Measurements from ENCODE around the gene SALL3.
"Not testable (repeated sequence)": the region's sequence is repeated elsewhere in the genome, so short reads cannot be mapped to it uniquely, and the experiment has no call there.

SALL3 gene

DNA sequence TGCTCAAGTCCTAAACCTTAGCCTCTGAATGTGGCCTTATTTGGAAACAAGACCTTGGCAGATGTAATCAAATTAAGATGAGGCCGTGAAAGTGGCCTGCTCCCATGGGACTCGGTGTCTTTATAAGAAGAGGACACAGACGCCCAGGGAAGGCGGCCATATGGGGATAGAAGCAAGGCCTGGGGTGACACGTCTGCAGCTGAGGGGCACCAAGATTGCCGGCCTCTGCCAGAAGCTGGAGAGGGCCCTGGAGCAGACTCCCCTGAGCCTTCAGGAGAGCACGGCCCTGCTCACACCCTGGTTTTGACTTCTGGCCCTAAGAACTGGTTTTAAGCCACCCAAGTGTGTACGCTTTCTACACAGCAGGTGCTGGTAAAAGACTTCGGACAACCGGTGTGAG lies 29.2 kb upstream of the SALL3 start:
- no peaks in the 10 kb centered on the region for H3K4me1 Mint-ChIP-seq
- peaks cover 4% of the 10 kb centered on the region for H3K9me3 Mint-ChIP-seq
- ATAC-seq (no peak), DNase-seq (ENCODE audit: low spot score in 2 of 2) (no peak)
- H3K27ac Mint-ChIP-seq: no peak overlapping the region
- no peaks in the 10 kb centered on the region for H3K36me3 Mint-ChIP-seq
- H3K4me3 Mint-ChIP-seq: no peak overlapping the region

DNA sequence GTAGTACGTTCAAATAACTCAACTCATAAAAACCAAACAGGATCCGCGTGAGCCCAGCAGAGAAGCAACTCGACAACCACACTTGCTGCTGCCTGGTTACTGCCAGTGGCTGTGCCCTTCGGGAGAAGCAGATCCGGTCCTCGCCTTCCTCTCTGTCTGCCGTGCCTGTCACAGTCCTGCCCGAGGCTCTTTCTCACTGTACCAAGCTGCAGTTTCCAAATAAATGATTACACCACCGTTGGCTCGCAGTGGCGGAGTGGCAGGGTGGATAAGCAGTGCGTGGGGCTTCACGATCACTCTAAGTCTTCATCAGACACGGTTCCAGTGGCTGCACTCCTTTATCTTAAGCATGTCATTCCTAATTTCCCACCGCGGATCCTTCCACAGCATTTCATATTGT lies 26.1 kb upstream of the SALL3 start:
- Mint-ChIP-seq H3K27ac (no peak overlapping the region), H3K36me3 (no peaks in the 10 kb centered on the region), H3K4me3 (no peak overlapping the region), H3K4me1 (no peaks in the 10 kb centered on the region), H3K9me3 (peaks cover 4% of the 10 kb centered on the region)
- ATAC-seq (no peak), DNase-seq (ENCODE audit: low spot score in 2 of 2) (no peak)

DNA sequence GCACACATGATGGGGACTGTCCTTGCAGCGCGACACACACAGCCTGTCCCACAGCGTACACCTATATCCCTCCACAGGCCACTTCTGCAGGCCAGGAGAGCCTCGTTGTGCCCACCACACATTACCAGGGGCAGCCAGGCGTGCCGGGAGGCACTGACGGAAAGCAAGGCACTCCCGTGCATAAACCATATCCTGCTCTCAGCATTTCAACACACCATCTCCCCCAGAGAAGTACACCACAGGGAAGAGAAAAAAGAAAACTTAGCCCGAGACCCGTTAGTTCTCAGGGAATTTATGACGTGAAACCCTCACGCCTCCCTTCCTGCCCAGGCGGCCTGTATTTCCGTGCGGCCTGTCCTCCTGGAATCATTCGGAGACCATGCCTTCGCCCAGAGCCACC lies 24.6 kb upstream of the SALL3 start:
- Mint-ChIP-seq H3K4me1 (no peaks in the 10 kb centered on the region), H3K27ac (no peak overlapping the region), H3K9me3 (peaks cover 4% of the 10 kb centered on the region), H3K4me3 (no peak overlapping the region), H3K36me3 (no peaks in the 10 kb centered on the region)
- DNase-seq (ENCODE audit: low spot score in 2 of 2) (no peak), ATAC-seq (no peak)

DNA sequence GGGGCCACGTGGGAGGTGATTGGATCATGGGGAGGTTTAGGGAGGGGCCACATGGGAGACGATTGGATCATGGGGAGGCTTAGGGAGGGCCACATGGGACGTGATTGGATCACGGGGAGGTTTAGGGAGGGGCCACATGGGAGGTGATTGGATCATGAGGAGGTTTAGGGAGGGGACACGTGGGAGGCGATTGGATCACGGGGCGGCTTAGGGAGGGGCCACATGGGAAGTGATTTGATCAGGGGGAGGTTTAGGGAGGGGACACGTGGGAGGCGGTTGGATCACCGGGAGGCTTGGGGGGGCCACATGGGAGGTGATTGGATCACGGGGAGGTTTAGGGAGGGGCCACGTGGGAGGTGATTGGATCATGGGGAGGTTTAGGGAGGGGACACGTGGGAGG lies 22.5 kb upstream of the SALL3 start:
- Mint-ChIP-seq H3K4me1 (no peaks in the 10 kb centered on the region), H3K36me3 (no peaks in the 10 kb centered on the region), H3K27ac (no peak overlapping the region), H3K9me3 (peaks cover 4% of the 10 kb centered on the region), H3K4me3 (no peak overlapping the region)
- DNase-seq (ENCODE audit: low spot score in 2 of 2): no peak
- ATAC-seq: no peak

DNA sequence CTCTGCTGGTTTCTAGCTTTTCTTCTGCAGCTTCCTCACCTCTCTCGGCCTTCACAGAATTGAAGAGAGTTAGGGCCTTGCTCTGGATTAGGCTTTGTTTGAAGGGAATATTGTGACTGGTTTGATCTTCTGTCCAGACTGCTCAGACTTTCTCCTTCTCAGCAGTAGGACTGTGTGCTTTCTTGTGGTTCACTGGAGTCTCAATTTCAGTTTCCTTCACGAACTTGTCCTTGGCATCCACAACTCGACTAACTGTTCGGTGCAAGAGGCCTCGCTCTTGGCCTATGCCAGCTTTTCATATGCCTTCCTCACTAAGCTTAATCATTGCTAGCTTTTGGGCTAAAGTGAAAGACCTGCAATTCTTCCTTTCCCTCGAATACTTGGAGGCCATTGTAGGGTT lies 18.9 kb upstream of the SALL3 start:
- Mint-ChIP-seq H3K4me1 (no peaks in the 10 kb centered on the region), H3K36me3 (no peaks in the 10 kb centered on the region), H3K27ac (no peak overlapping the region), H3K9me3 (peaks cover 17% of the 10 kb centered on the region), H3K4me3 (no peak overlapping the region)
- ATAC-seq (no peak), DNase-seq (ENCODE audit: low spot score in 2 of 2) (no peak)

DNA sequence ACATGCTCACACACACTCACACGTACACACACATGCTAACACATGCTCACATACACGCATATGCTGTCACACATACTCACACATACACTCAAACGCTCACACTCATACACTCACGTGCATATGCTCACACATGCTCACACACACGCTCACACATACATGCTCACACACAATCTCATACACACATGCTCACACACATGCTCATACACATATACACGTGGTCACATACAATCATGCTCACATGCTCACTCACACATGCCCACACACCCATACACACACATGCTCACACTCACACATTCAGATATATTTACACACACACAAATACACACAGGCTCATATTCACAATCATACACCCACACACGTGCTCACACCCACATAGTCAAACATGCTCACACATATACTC lies 17.5 kb upstream of the SALL3 start:
- Mint-ChIP-seq H3K4me1 (no peaks in the 10 kb centered on the region), H3K36me3 (no peaks in the 10 kb centered on the region), H3K4me3 (no peak overlapping the region), H3K27ac (no peak overlapping the region), H3K9me3 (peaks cover 17% of the 10 kb centered on the region)
- DNase-seq (ENCODE audit: low spot score in 2 of 2) (no peak), ATAC-seq (no peak)

DNA sequence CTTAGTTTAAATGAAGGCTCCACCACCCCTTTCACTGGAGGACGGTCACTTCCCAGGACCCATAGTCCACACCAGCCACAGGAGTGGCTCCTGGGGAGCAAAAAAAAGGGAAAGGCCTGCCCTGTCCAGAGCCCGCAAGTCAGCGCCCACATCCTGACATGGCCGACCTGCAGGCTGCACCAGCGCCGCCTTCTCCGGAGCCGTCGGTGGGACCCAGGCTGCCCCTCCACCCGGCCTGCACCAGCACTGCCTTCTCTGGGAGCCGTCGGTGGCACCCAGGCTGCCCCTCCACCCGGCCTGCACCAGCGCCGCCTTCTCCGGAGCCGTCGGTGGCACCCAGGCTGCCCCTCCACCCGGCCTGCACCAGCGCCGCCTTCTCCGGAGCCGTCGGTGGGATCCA lies 14.9 kb upstream of the SALL3 start:
- not testable (repeated sequence) for H3K27ac Mint-ChIP-seq; H3K36me3 Mint-ChIP-seq; H3K4me1 Mint-ChIP-seq; ATAC-seq; H3K4me3 Mint-ChIP-seq; DNase-seq (ENCODE audit: low spot score in 2 of 2)
- H3K9me3 Mint-ChIP-seq: peaks cover 17% of the 10 kb centered on the region

DNA sequence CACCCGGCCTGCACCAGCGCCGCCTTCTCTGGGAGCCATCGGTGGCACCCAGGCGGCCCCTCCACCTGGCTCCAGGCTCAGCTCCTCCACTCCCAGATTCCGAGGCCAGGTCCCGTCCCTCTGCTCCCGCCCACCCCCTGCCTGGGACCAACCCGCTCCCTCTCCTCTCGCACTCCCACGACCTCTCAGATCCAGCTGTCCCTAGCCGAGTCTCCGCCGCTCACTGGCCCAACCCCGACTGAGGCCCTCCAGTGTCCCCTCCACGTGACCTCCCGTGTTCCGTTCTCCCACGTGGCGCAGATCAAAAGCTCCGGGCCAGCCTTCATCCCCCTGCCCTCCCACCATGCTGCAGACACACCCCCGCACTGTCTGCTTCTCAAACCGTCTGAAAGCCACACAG lies 14.4 kb upstream of the SALL3 start:
- DNase-seq (ENCODE audit: low spot score in 2 of 2) (no peak), ATAC-seq (no peak)
- Mint-ChIP-seq H3K9me3 (peaks cover 17% of the 10 kb centered on the region), H3K4me3 (no peak overlapping the region), H3K27ac (no peak overlapping the region), H3K36me3 (no peaks in the 10 kb centered on the region), H3K4me1 (no peaks in the 10 kb centered on the region)

DNA sequence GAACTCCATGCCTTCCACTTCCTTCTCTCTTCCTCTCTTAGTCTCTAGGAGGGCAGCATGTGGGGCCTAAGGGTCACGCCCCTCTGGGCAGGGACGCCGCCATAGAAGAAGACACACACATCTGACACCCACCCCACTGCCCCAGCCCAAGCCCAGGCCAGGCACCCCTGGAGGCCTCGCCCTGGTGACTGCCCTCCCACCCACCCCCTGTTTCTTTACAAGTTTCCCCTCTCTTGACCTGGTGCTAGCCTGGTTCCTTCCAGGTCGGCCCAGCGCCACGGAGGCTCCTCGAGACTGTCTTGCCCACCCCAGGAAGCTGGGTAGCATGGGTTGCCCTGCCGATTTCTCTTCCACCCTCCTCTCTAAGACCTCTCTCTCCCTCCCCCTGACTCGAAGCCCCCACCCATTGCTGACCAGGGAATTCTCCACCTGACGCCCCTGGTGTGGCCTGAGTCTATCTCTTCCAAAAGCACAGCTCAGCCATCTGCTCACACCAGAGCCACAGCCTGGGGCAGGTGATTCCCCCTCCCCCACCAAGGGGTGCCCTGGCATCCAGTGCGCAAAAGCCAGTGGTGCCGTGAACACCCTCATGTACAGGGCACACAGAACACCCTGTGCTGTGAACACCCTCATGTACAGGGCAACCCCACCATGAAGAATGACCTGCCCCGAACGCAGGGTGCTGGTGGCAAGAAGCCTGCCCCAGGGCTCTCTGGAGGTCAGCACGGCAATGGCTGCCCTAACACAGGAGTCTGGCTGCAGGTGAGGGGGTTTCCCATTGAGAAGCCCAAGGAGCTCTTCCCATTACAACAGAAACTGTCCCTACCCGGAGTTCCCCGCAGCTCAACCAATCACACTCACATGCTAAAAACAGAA lies 13.5 kb upstream of the SALL3 start:
- no peak overlapping the region for H3K4me3 Mint-ChIP-seq
- no peak for ATAC-seq
- H3K36me3 Mint-ChIP-seq: no peaks in the 10 kb centered on the region
- no peak for DNase-seq (ENCODE audit: low spot score in 2 of 2)
- no peaks in the 10 kb centered on the region for H3K4me1 Mint-ChIP-seq
- no peak overlapping the region for H3K27ac Mint-ChIP-seq
- H3K9me3 Mint-ChIP-seq: peaks cover 17% of the 10 kb centered on the region

DNA sequence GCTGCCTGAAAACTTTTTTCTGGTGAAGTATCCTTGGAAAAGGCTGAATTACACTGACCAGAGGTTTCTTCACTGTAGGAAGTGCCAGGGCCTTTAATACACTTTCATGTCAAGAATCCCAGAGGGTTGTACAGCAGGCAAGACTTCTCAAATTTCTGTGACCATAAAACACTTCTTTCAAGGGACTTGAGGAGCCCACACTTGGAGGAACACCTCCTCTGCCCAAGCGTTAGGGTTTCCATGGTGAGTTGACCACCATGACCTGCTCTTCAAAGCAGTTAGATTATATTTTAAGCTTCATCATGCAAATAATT lies 12.9 kb upstream of the SALL3 start:
- ATAC-seq (no peak), DNase-seq (ENCODE audit: low spot score in 2 of 2) (no peak)
- Mint-ChIP-seq H3K36me3 (no peaks in the 10 kb centered on the region), H3K27ac (no peak overlapping the region), H3K9me3 (peaks cover 17% of the 10 kb centered on the region), H3K4me3 (no peak overlapping the region), H3K4me1 (no peaks in the 10 kb centered on the region)

DNA sequence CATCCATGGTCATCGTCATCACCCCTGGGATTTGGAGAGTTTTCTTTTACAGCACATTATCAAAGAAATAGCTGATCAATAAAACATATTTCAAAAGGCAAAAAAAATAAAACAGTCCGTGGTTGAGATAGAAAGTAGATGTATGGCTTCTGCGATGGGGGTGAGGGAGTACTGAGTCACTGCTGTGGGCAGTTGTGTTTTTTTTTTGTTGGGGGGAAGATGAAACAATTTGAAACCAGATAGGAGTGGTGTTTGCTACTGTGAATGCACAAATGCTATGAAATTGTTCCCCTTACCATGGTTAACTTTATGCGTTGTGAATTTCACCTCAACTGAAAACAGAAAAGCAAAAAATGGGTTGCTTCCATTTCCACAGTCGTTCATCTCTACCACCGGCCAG lies 11.9 kb upstream of the SALL3 start:
- H3K27ac Mint-ChIP-seq: no peak overlapping the region
- no peaks in the 10 kb centered on the region for H3K4me1 Mint-ChIP-seq
- H3K4me3 Mint-ChIP-seq: no peak overlapping the region
- DNase-seq (ENCODE audit: low spot score in 2 of 2) (no peak), ATAC-seq (no peak)
- H3K36me3 Mint-ChIP-seq: no peaks in the 10 kb centered on the region
- peaks cover 7% of the 10 kb centered on the region for H3K9me3 Mint-ChIP-seq

DNA sequence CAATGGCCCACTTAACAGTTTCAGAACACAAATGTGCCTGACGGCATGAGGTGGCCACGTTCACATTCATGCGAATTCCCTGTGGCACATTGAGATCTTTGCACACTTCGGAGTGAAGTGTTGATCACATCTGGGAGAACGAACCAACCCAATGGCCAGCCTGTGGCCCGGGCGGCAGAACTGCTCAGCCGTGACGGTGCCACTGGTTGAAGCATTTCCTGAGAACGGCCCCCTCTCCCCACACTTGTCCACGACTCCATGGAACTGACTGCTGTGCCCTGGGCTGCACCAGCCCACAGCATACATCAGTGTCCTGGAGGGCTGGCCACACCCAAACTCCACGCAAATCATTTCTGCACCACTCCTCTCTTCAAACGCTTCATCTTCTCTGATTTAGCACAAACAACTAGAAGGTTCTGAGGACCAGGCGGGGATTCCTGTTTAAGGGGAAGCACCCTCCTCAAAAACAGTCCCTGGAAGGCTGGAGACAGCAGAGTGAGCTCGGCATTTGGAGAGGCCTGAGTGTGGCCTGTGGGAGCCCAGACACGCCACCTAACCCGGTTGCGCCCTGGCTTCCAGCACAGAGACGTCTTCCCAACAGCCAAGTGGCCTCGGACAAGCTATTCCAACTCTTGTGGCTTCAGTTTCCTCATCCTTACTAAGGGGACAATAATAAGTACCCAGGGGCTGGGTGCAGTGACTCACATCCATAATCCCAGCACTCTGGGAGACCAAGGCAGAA lies 9.9 kb upstream of the SALL3 start:
- ATAC-seq (no peak), DNase-seq (ENCODE audit: low spot score in 2 of 2) (no peak)
- no peaks in the 10 kb centered on the region for H3K36me3 Mint-ChIP-seq
- H3K4me1 Mint-ChIP-seq: no peaks in the 10 kb centered on the region
- no peak overlapping the region for H3K4me3 Mint-ChIP-seq
- no peaks in the 10 kb centered on the region for H3K9me3 Mint-ChIP-seq
- no peak overlapping the region for H3K27ac Mint-ChIP-seq

DNA sequence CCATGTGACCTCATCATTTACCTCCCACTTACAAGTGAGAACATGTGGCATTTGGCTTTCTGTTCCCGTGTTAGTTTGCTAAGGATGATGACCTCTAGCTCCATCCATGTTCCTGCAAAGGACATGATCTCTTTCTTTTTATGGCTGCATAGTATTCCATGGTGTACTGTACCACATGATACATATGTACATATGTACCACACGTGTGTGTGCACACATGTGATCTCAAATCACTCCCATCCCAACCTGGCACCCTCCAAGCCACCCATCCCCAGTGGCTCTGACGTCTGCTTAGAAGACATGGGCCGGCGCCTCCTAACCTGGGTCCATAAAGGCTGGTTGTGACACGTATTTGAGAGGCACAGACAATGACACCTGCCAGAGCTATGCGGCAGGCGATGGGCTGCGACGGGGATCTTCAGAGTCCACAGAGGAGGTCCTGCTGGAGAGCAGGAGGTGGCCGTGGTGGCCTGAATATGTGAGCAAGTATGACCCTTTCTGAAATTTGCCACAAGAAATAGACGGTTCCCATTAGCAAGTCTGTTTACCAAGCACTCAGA lies 8.8 kb upstream of the SALL3 start:
- no peaks in the 10 kb centered on the region for H3K36me3 Mint-ChIP-seq
- H3K27ac Mint-ChIP-seq: no peak overlapping the region
- DNase-seq (ENCODE audit: low spot score in 2 of 2) (no peak), ATAC-seq (no peak)
- no peaks in the 10 kb centered on the region for H3K4me1 Mint-ChIP-seq
- H3K4me3 Mint-ChIP-seq: no peak overlapping the region
- H3K9me3 Mint-ChIP-seq: no peaks in the 10 kb centered on the region

DNA sequence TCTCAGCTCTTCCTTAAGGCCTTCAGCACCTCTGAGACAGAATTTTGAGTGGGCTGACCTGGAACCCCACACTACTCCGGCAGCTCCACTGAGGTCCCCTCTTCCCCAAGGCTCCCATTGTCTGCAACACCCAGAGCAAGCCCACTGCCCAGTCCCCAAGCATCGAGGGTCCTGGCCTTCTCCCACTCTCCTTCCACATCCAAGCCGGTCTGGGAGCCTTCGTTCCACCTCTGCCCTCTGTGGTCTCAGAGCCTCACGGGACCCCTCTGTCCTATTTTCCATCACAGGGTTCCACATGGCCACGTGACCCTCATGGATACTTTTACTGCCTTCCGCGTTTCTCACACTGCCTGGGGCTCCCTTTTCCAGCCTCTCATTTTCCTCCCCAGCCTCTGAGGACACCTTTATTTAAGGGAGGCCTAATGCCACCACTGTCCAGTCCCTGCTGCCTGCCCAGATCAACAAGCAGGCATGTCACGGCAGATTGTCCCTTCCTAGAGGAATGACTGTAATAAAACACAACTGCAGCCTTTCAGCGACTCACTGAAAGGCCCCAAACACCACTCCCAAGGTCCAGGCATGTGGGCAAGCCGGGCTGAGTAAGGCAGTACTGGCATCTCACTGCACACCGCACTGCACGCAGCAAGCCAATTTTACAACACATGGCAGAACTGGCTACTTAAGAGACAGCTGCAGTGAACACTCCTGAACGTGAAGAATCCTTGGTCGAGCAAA lies 7.9 kb upstream of the SALL3 start:
- Mint-ChIP-seq H3K4me1 (no peaks in the 10 kb centered on the region), H3K9me3 (no peaks in the 10 kb centered on the region), H3K4me3 (no peak overlapping the region), H3K36me3 (no peaks in the 10 kb centered on the region), H3K27ac (no peak overlapping the region)
- ATAC-seq (no peak), DNase-seq (ENCODE audit: low spot score in 2 of 2) (no peak)

DNA sequence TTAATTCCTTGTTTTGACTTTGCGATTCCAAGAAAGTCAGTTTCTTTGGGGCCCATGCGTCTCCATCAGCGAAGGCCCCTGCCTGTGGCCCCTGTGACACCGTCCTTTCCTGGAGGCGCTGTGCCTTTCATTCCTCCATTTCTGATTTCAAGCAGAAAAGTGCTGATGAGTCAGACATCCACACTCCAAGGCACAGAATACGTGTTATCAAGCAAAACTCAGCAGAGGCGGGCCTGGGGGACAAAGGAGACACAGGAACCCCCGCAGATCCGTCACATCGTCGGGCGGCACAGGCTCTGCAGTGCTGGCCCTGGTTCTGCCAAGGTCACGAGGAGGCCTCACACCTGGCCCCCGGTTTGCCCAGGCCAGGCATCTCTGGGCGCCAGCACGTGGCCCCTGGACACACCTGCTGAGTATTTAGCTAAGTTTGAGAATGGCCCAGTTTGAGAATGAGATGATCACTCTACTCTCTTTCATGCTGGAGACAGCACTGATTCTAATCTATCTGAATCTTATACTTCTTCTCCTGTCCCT lies 7.2 kb upstream of the SALL3 start:
- H3K36me3 Mint-ChIP-seq: peaks cover 3% of the 10 kb centered on the region
- DNase-seq (ENCODE audit: low spot score in 2 of 2): no peak
- peaks cover 6% of the 10 kb centered on the region for H3K4me1 Mint-ChIP-seq
- no peak overlapping the region for H3K4me3 Mint-ChIP-seq
- H3K9me3 Mint-ChIP-seq: no peaks in the 10 kb centered on the region
- ATAC-seq: no peak
- H3K27ac Mint-ChIP-seq: no peak overlapping the region
